HG02885 (cell line): Measurements from ENCODE around the gene DNAJC13.

Experiments
- ATAC-seq: cut with Tn5 transposase; IDR thresholded peaks from one replicate; pipeline ENCODE4 v1.9.1; 2021; ENCODE audit warnings: mild to moderate bottlenecking; ENCODE audit not compliant: unreplicated experiment, poor library complexity

The DNAJC13 gene

DNA sequence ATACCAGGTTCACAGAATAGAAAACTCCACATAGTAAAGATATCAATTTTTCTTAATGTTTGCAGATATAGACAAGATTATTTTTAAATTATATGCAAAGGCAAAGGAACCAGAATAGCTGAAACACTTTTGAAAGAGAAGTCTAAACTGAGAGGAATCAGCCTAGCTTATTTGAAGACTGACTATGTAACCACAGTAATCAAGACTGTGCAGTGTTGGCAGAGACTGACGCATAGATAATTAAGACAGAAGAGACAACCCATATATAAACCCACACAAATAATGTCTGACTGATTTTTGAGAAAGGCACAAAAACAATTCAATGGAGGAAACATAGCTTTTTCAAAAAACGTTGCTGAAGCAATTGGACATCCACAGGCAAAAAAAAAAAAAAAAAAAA is 151.1 kb downstream of the DNAJC13 start:
- no peak for ATAC-seq

GRCh38 chr3:132569153-132569552 is 151.9 kb downstream of the DNAJC13 start:
- no peak for ATAC-seq

DNA sequence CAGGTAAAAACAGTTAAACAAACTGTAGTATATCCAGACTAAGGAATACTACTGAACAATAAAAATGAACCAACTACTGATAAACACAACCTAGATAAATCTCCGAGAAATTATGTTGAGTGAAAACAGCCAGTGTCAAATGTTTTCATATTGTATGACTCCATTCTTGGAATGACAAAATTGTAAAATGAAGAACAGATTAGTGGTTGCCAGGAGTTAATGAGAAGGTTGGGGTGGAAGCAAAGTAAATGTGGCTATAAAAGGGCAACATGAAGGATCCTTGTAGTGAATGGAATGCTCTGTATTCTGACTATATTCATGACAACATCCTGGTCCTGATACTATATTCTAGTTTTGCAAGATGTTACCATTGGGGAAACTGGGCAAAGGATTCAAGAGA is 152.3 kb downstream of the DNAJC13 start:
- no peak for ATAC-seq

DNA sequence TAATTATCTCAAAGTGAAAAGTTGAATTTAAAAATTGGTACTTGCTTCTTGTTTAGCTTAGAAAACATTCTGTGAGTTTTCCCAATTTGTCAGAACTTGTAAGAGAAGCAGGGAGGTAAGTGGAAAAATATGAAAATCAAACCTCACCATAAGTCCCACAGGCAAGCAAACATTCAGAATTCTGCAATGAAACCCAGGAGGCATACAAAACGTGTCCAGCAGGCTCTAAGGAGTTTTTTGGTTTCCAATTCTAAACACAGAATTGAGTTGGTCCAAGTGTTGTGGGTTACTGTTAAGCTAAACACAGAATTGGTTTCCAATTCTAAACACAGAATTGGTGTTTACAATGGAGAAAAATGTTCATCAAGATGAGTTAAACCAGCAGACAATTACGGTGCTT is 152.7 kb downstream of the DNAJC13 start:
- no peak for ATAC-seq

- ATAC-seq: no peak
Measured at GRCh38 chr3:132573797-132574211, 156.5 kb downstream of the DNAJC13 start.

DNA sequence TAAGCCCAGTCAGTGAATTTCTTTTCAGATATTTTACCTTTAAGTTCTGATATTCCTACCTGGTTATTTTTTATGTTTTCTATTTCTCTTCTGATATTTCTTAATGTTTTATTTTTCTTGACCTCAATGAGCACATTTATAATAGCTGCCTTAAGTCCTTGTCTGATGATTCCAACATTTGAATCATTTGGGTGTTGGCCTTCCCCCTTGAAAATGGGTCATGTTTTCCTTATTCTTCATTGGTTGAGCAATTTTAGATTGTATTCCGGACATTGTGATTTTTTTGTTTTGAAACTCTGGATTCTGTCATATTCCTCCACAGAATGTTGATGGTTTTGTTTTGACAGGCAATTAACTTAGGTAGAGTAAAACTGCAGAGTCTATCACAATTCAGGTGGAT is 170.1 kb downstream of the DNAJC13 start:
- no peak for ATAC-seq
